Measurements from ENCODE around the gene LHFPL2. TPM values are rescaled to one million over a fixed set of nuclear protein-coding genes. Genes with fewer than 3 reads are reported as not detected.

Gene LHFPL2
- total RNA-seq, 1 experiment from 2014 or later, result 49.7 TPM

- no peak overlapping the region for H3K4me3 Mint-ChIP-seq (ENCODE audit: unreplicated experiment)
- CTCF ChIA-PET, result no interaction called here
- DNase-seq, result no peak
- POLR2A ChIA-PET, result no interaction called here
- Histone ChIP-seq H3K9me3 (no peaks in the 10 kb centered on the region), H3K36me3 (ENCODE audit: control insufficient read depth, insufficient read depth, low read length) (no peaks in the 10 kb centered on the region), H3K4me1 (peaks cover 15% of the 10 kb centered on the region), H3K27me3 (replicated peaks; ENCODE audit: control insufficient read depth, insufficient read depth, low read length) (no peaks in the 10 kb centered on the region), H3K4me3 (ENCODE audit: low read depth, low read length) (no peak overlapping the region)
- H3K36me3 Mint-ChIP-seq (ENCODE audit: insufficient read depth, unreplicated experiment), result peaks cover 32% of the 10 kb centered on the region
- no TSS peak for BruUV-seq (replicated peaks)
- H3K9me3 Mint-ChIP-seq (ENCODE audit: unreplicated experiment), result no peaks in the 10 kb centered on the region
- H3K27me3 Mint-ChIP-seq (ENCODE audit: insufficient read depth, unreplicated experiment), result no peaks in the 10 kb centered on the region
- H3K4me1 Mint-ChIP-seq (ENCODE audit: low read depth, unreplicated experiment), result peaks cover 31% of the 10 kb centered on the region
- intact Hi-C loops (cut with micrococcal nuclease; ENCODE audit: unreplicated experiment), result no loop called here
- H3K27ac Mint-ChIP-seq (ENCODE audit: unreplicated experiment), result no peak overlapping the region
- no peak for TF ChIP-seq CTCF (IDR thresholded peaks at IDR 0.05; ENCODE audit: insufficient read depth in 1 of 2, low read depth in 1 of 2, low read length in 1 of 2, severe bottlenecking in 1 of 2, unreplicated experiment in 1 of 2)
These were observed 34.8 kb downstream of the LHFPL2 start for GRCh38 chr5:78613756-78614155.

GRCh38 chr5:78613151-78613533 lies 35.4 kb downstream of the LHFPL2 start:
- POLR2A ChIA-PET, result no interaction called here
- H3K9me3 Mint-ChIP-seq (ENCODE audit: unreplicated experiment), result no peaks in the 10 kb centered on the region
- intact Hi-C loops (cut with micrococcal nuclease; ENCODE audit: unreplicated experiment), result no loop called here
- H3K36me3 Mint-ChIP-seq (ENCODE audit: insufficient read depth, unreplicated experiment), result peaks cover 26% of the 10 kb centered on the region
- no peaks in the 10 kb centered on the region for H3K27me3 ChIP-seq (replicated peaks; ENCODE audit: control insufficient read depth, insufficient read depth, low read length)
- no TSS peak for BruUV-seq (replicated peaks)
- H3K36me3 ChIP-seq (ENCODE audit: control insufficient read depth, insufficient read depth, low read length), result no peaks in the 10 kb centered on the region
- no peak overlapping the region for H3K4me3 ChIP-seq (ENCODE audit: low read depth, low read length)
- H3K4me3 Mint-ChIP-seq (ENCODE audit: unreplicated experiment), result no peak overlapping the region
- H3K4me1 Mint-ChIP-seq (ENCODE audit: low read depth, unreplicated experiment), result peaks cover 32% of the 10 kb centered on the region
- no peak for DNase-seq
- peaks cover 17% of the 10 kb centered on the region for H3K4me1 ChIP-seq
- CTCF ChIA-PET, result no interaction called here
- H3K9me3 ChIP-seq, result no peaks in the 10 kb centered on the region
- no peak for TF ChIP-seq CTCF (IDR thresholded peaks at IDR 0.05; ENCODE audit: insufficient read depth in 1 of 2, low read depth in 1 of 2, low read length in 1 of 2, severe bottlenecking in 1 of 2, unreplicated experiment in 1 of 2)
- no peaks in the 10 kb centered on the region for H3K27me3 Mint-ChIP-seq (ENCODE audit: insufficient read depth, unreplicated experiment)
- no peak overlapping the region for H3K27ac Mint-ChIP-seq (ENCODE audit: unreplicated experiment)

- Mint-ChIP-seq H3K36me3 (ENCODE audit: insufficient read depth, unreplicated experiment) (peaks cover 24% of the 10 kb centered on the region), H3K27ac (ENCODE audit: unreplicated experiment) (no peak overlapping the region), H3K27me3 (ENCODE audit: insufficient read depth, unreplicated experiment) (no peaks in the 10 kb centered on the region), H3K9me3 (ENCODE audit: unreplicated experiment) (no peaks in the 10 kb centered on the region), H3K4me3 (ENCODE audit: unreplicated experiment) (no peak overlapping the region), H3K4me1 (ENCODE audit: low read depth, unreplicated experiment) (peaks cover 38% of the 10 kb centered on the region)
- BruUV-seq (replicated peaks), result no TSS peak
- Histone ChIP-seq H3K27me3 (replicated peaks; ENCODE audit: control insufficient read depth, insufficient read depth, low read length) (no peaks in the 10 kb centered on the region), H3K36me3 (ENCODE audit: control insufficient read depth, insufficient read depth, low read length) (no peaks in the 10 kb centered on the region), H3K9me3 (no peaks in the 10 kb centered on the region), H3K4me3 (ENCODE audit: low read depth, low read length) (no peak overlapping the region), H3K4me1 (peaks cover 24% of the 10 kb centered on the region)
- intact Hi-C loops (cut with micrococcal nuclease; ENCODE audit: unreplicated experiment), result no loop called here
- DNase-seq, result no peak
- no peak for TF ChIP-seq CTCF (IDR thresholded peaks at IDR 0.05; ENCODE audit: insufficient read depth in 1 of 2, low read depth in 1 of 2, low read length in 1 of 2, severe bottlenecking in 1 of 2, unreplicated experiment in 1 of 2)
- ChIA-PET CTCF (no interaction called here), POLR2A (no interaction called here)
These were observed 36.1 kb downstream of the LHFPL2 start for GRCh38 chr5:78612227-78613150.

Data from Caco-2 (cell line).